NCI-H187 (cell line): ENCODE results near the gene GNG7.
"Not testable (repeated sequence)": the region's sequence is repeated elsewhere in the genome, so short reads cannot be mapped to it uniquely, and the experiment has no call there.

Experiments used
- DNase-seq, 2 experiments: peaks; one replicate each; lab custom pipeline; 2025; lab: John Stamatoyannopoulos, UW

GNG7 gene

DNA sequence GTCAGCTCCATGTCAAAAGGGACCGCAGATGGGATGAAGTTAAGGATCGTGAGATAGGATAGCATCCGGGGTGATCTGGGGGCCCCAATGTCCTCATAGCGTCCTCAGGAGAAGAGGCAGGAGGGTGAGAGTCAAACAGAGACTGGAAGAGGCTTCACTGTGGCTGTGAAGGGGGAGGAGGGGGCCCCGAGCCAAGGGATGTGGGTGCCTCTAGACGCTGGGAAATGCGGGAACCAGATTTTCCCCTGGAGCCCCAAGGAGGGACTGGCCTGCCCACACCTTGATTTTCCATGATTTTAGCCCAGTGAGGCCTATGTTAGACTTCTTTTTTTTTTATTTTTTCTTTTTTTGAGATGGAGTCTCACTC, 61.2 kb downstream of the GNG7 start:
- no peak for DNase-seq

DNA sequence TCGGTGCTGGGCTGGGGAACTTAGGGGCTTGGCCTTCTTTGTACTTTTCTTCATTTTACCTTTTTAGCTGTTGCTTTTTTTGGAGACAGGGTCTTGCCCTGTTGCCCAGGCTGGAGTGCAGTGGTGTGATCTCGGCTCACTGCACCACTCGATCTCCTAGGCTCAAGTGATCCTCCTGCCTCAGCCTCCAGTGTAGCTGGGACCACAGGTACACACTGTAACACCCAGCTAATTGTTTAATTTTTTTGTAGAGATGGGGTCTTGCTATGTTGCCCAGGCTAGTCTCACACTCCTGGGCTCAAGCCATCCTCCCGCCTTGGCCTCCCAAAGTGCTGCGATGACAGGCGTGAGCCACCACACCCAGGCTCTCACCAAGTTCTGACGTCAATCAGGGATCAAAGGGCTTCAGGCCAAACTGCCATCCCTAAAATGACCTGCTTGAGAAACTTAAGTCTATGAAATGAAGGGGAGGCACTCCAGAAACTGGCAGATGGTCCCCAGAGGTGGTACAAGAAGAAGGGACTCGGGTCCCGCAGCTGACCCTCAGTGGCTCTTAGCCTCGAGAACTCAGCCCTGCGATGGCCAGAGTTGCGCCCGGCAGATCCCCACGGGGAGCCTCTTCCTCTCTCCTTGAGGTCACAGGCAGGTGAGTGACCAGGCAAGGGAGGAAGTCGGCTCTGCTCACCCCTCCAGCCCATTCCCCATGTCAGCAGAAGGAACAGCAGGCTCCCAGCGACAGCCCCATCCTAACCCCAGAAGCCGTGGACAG, 61.7 kb downstream of the GNG7 start:
- DNase-seq: no peak

DNA sequence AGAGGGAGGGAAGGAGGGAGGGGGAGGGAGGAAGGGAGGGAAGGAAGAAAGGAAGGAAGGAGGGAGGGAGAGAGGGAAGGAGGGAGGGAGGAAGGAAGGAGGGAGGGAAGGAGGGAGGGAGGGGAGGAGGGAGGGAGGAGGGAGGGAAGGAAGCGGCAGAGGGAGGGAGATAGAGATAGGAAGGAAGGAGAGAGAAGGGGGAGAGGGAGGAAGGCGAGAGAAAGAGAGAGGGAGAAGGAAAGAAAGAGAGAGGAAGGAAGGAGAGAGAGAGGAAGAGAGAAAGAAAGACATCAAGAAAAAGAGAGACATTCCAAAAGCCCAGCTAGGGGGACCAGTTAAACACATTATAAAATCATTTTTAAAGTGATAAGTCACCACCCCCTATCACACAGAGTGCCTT, 62.5 kb downstream of the GNG7 start:
- DNase-seq: no peak

DNA sequence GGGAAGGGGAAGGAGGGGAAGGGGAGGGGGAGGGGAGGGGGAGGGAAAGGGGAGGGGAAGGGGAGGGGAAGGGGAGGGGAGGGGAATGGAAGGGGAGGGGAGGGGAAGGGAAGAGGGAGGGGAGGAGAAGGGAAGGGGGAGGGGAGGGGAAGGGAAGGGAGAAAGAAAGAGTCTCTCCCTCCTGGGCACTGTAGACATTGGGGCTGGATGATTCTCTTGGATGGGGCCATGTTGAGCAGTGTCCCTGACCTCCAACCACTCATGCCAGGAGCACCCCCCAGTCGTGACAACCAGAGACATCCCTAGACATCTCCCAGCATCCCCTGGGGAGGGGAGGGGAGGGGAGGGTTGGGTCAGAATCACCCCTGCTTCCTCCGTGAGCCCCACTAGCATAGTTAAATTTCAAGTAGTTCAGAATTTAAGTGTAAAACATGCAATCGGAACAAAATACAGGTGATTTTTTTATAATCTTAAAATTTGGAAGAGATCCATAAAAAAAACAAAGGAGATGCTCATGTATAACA, 64.0 kb downstream of the GNG7 start:
- DNase-seq: no peak

DNA sequence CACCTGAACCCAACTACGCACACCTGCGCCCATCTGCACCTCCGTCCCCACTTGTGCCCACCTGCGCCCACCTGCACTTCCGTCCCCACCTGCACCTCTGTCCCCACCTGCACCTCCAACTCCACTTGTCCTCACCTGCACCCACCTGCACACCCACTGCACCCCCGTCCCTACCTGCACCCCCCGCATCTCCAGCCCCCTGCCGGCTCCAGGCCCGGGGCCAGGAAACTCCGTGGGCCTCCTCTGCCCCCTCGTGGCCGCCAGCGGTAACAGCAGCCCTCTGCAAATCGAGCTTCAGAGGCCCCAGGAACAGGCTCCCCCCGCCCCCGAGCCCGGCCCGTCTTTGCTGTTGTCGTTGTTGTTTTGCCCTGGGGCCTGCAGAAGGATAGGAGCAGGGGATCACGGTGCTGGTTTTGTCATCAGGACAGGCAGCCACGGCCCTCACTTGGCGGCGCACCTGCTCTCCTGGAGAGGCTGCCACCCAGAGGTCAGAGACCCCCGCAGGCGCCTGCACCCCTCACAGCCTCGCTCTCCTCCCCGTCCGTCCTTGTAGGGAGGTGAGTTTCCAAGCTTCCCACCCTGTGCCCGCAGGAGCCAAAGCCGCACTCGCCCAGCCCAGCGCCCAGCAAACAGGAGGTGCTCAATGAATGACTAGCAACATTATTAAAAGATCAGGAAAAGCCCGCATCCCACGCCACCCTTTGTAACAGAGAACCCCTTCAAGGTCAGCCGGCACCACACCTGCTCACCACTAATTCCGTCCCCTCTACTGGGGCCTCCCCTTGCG, 65.4 kb downstream of the GNG7 start:
- no peak for DNase-seq

- DNase-seq: no peak
These were observed 66.2 kb downstream of the GNG7 start for GRCh38 chr19:2636141-2636896.

GRCh38 chr19:2634960-2635359, 67.5 kb downstream of the GNG7 start:
- DNase-seq: no peak

- DNase-seq: no peak
These were observed 68.1 kb downstream of the GNG7 start for GRCh38 chr19:2634228-2634951.

GRCh38 chr19:2633693-2634075, 68.8 kb downstream of the GNG7 start:
- no peak for DNase-seq

GRCh38 chr19:2631213-2631821, 71.2 kb downstream of the GNG7 start:
- DNase-seq: no peak

- no peak for DNase-seq
These were observed 72.0 kb downstream of the GNG7 start for GRCh38 chr19:2630352-2631001.

GRCh38 chr19:2629491-2630351, 72.8 kb downstream of the GNG7 start:
- no peak for DNase-seq

DNA sequence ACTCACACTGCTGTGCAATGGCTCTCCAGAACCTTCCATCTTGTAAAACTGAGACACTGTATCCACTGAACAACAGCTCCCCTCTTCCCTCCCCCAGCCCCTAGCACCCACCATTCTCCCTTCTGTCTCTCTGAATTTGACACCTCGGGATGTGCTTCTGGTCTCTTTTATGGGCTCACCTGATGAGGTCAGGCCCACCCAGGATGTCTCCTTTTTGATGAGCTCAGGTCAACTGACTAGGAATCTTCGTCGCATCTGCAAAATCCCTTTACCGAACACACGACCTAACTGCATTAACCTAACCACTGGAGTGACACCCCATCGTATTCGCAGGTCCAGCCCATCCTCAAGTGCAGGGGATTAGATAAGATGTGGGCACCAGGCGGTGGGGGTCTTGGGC, 73.9 kb downstream of the GNG7 start:
- DNase-seq: no peak

GRCh38 chr19:2627855-2628254, 74.6 kb downstream of the GNG7 start:
- no peak for DNase-seq

GRCh38 chr19:2627319-2627829, 75.1 kb downstream of the GNG7 start:
- DNase-seq: no peak

- no peak for DNase-seq
These were observed 77.1 kb downstream of the GNG7 start for GRCh38 chr19:2625434-2625833.

DNA sequence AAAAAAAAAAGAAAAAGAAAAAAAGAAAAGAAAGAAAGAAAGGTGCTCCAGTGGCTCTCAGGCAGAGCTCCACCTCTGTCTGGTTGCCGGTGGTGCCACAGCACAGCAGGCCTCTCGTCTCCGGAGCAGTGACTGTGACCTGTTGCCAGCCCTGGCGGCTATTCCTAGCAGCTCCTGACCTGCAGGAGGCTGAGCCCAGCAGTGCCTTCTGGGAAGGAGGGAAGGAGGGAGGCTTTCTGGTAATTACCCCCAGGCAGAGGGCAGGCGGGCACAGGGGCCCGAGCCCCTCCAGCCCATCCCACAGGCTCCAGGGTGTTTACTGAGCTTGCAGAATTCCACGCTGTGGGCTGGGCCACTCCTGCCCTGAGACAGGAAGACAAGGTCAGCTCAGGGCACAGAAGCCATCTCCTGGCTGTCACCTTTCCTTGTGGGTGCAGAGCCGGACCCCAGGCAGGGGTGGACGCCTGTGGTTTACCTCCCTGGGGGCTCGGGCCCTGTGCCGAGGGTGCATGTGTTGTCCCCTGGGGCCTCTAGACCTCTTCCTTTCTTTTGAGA, 77.9 kb downstream of the GNG7 start:
- DNase-seq: no peak

GRCh38 chr19:2623798-2624197, 78.7 kb downstream of the GNG7 start:
- DNase-seq: no peak

DNA sequence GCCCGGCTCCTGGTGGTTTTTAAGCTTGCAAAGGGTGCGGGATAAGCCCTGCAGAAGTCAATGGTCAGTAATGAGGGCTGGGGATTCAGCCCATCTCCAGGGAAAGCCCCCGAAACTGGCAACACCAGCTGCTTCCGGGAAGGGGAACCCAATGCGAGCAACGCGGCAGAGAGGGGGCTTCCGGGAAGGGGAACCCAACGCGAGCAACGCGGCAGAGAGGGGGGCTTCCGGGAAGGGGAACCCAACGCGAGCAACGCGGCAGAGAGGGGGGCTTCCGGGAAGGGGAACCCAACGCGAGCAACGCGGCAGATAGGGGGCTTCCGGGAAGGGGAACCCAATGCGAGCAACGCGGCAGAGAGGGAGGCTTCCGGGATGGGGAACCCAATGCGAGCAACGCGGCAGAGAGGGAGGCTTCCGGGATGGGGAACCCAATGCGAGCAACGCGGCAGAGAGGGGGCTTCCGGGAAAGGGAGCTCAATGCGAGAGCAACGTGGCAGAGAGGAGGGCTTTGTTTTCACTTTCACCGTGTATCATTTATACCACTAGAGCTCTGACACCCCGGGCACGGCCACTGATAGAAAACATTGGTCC, 80.0 kb downstream of the GNG7 start:
- not testable (repeated sequence) for DNase-seq
